GM19397 (cell line): ENCODE data around the gene RGS21.
"Not testable (repeated sequence)": the region's sequence is repeated elsewhere in the genome, so short reads cannot be mapped to it uniquely, and the experiment has no call there.

Experiments used
- ATAC-seq: cut with Tn5 transposase; IDR thresholded peaks from one replicate; pipeline ENCODE4 v1.9.1; 2021; ENCODE audit warnings: mild to moderate bottlenecking, moderate library complexity; ENCODE audit not compliant: unreplicated experiment

RGS21 gene

GRCh38 chr1:192316942-192317450 lies at the start of gene RGS21:
Gene RGS21, plus strand, starts transcription at chr1:192316992. Its CDS starts 26,045 bp downstream, at chr1:192343037.
- ATAC-seq = no peak

GRCh38 chr1:192268468-192269052 lies 48.2 kb upstream of the RGS21 start:
- ATAC-seq = no peak

- no peak for ATAC-seq
These were observed 46.4 kb upstream of the RGS21 start for GRCh38 chr1:192270398-192270797.

- no peak for ATAC-seq
These were observed 44.1 kb upstream of the RGS21 start for GRCh38 chr1:192272732-192273131.

- ATAC-seq = no peak
These were observed 42.2 kb upstream of the RGS21 start for GRCh38 chr1:192274588-192274987.

- ATAC-seq = no peak
These were observed 39.2 kb upstream of the RGS21 start for GRCh38 chr1:192277635-192278034.

- no peak for ATAC-seq
These were observed 31.9 kb upstream of the RGS21 start for GRCh38 chr1:192284927-192285326.

- ATAC-seq = no peak
These were observed 13.8 kb upstream of the RGS21 start for GRCh38 chr1:192303029-192303428.

GRCh38 chr1:192308314-192308713 lies 8.5 kb upstream of the RGS21 start:
- ATAC-seq = not testable (repeated sequence)

- ATAC-seq = no peak
These were observed 5.5 kb upstream of the RGS21 start for GRCh38 chr1:192311281-192311680.

GRCh38 chr1:192327997-192328396 lies 11.2 kb downstream of the RGS21 start:
- ATAC-seq = no peak

GRCh38 chr1:192342842-192343241 lies 26.1 kb downstream of the RGS21 start:
- no peak for ATAC-seq

- no peak for ATAC-seq
These were observed 26.6 kb downstream of the RGS21 start for GRCh38 chr1:192343344-192343743.

- no peak for ATAC-seq
These were observed 32.5 kb downstream of the RGS21 start for GRCh38 chr1:192349314-192349713.

GRCh38 chr1:192350356-192350755 lies 33.6 kb downstream of the RGS21 start:
- ATAC-seq = no peak

- no peak for ATAC-seq
These were observed 34.8 kb downstream of the RGS21 start for GRCh38 chr1:192351550-192351949.

GRCh38 chr1:192357924-192358323 lies 41.1 kb downstream of the RGS21 start:
- no peak for ATAC-seq

- ATAC-seq = no peak
These were observed 41.6 kb downstream of the RGS21 start for GRCh38 chr1:192358402-192358801.

GRCh38 chr1:192358822-192359221 lies 42.0 kb downstream of the RGS21 start:
- no peak for ATAC-seq

- ATAC-seq = no peak
These were observed 46.4 kb downstream of the RGS21 start for GRCh38 chr1:192363177-192363576.

GRCh38 chr1:192367436-192367835 lies 50.6 kb downstream of the RGS21 start:
- no peak for ATAC-seq

GRCh38 chr1:192375306-192375705 lies 58.5 kb downstream of the RGS21 start:
- ATAC-seq = no peak

- no peak for ATAC-seq
These were observed 59.6 kb downstream of the RGS21 start for GRCh38 chr1:192376374-192376773.
